Measurements from ENCODE around the gene WNK1. TPM values are rescaled to one million over a fixed set of nuclear protein-coding genes. Genes with fewer than 3 reads are reported as not detected.

The WNK1 gene
- total and polyA plus RNA-seq, 2 experiments from 2014 or later: 41.5 to 47.2 TPM

DNA sequence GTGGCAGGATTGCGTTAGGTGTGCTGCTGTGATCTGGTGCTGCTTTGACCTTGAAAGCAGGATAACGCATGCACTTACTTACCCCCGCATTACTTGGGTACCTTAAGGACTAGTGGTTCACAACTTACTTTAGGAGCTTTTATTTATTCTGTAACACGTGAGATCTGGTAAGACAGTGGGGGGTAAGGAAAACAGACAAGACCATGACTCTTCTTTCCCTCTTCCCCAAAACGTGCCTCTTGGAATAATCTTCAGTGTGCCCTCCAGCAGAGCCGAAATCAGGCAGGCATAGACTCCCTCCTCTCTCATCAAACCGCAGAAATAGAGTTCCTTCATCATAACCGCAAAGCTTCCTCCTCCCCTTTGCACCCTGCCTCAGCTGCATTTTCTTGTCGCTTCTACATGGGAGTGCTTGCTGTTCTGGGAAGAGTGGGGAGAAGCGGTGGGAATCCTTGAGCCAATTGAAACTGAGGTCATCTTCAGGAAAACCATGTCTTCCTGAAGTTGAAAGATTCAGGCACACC lies 153.7 kb downstream of the WNK1 start:
- 86 to 88% methylated on average over 10 of the region's 10 CpGs for WGBS, 2 experiments (ENCODE audit: low coverage in 1 of 2, low lambda C conversion rate in 2 of 2, missing lambda C conversion rate in 2 of 2)
- H3K4me2 ChIP-seq (ENCODE audit: unreplicated experiment): no peak overlapping the region
- H3K4me1 ChIP-seq (ENCODE audit: insufficient read depth): no peaks in the 10 kb centered on the region
- H3F3A ChIP-seq (ENCODE audit: insufficient read depth): peaks cover 23% of the 10 kb centered on the region
- H3K9me3 ChIP-seq (ENCODE audit: low read depth): no peaks in the 10 kb centered on the region
- DNase-seq: no peak
- H3K9me2 ChIP-seq (ENCODE audit: insufficient read depth): no peaks in the 10 kb centered on the region
- no peak overlapping the region for H3K4me3 ChIP-seq
- H3K36me3 ChIP-seq (ENCODE audit: low read depth): peaks cover 75% of the 10 kb centered on the region
- no peak for TF ChIP-seq EZH2 (IDR thresholded peaks at IDR 0.05; ENCODE audit: insufficient read depth, poor library complexity, severe bottlenecking)
- no peak for TF ChIP-seq EZH2phosphoT487 (IDR thresholded peaks at IDR 0.05; ENCODE audit: insufficient read depth, low read depth)
- H3K79me2 ChIP-seq (ENCODE audit: insufficient read depth): peaks cover 53% of the 10 kb centered on the region
- H3K27ac ChIP-seq: no peak overlapping the region
- H4K20me1 ChIP-seq (ENCODE audit: insufficient read depth): no peaks in the 10 kb centered on the region
- H3K27me3 ChIP-seq (replicated peaks; ENCODE audit: insufficient read depth): no peaks in the 10 kb centered on the region
- H3K9ac ChIP-seq: no peak overlapping the region
- H2AFZ ChIP-seq: no peak overlapping the region
- in situ Hi-C loops (cut with MboI): no loop called here

DNA sequence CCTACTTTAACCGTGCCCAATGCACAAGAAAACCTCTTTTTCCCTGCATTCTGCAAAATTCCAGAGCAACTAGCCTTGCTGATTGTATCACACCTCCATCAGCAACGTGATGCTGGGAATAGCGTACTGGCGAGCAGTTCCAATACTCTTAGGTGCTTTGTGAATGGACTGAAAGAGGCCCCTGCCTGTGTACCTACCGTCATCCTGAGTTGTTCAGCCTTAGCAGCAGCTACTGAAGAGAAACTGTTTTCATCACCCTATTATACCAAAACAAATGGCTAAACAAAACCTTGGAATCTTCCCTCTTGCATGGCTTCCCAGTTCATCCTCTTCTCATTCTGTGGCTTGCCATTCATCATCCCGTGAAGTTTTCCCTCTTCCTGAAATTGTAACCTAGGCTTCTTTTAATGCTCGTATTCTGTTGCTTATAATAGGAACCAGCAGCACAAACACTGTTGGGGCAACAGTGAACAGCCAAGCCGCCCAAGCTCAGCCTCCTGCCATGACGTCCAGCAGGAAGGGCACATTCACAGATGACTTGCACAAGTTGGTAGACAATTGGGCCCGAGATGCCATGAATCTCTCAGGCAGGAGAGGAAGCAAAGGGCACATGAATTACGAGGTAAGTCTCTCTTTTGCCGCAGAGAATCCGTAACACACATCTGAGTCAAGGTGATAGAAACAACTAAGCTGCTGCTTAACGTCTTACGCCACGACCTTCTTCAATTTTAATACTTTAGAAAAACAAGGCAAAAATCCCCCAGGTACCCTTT lies 155.2 kb downstream of the WNK1 start:
- no peak overlapping the region for H3K27ac ChIP-seq
- in situ Hi-C loops (cut with MboI): no loop called here
- H3K79me2 ChIP-seq (ENCODE audit: insufficient read depth): peaks cover 54% of the 10 kb centered on the region
- H3K9me3 ChIP-seq (ENCODE audit: low read depth): no peaks in the 10 kb centered on the region
- peaks cover 27% of the 10 kb centered on the region for H3F3A ChIP-seq (ENCODE audit: insufficient read depth)
- H3K9ac ChIP-seq: no peak overlapping the region
- no peaks in the 10 kb centered on the region for H3K9me2 ChIP-seq (ENCODE audit: insufficient read depth)
- H3K27me3 ChIP-seq (replicated peaks; ENCODE audit: insufficient read depth): no peaks in the 10 kb centered on the region
- H3K4me2 ChIP-seq (ENCODE audit: unreplicated experiment): no peak overlapping the region
- no peaks in the 10 kb centered on the region for H3K4me1 ChIP-seq (ENCODE audit: insufficient read depth)
- H4K20me1 ChIP-seq (ENCODE audit: insufficient read depth): no peaks in the 10 kb centered on the region
- no peak for DNase-seq
- TF ChIP-seq EZH2 (IDR thresholded peaks at IDR 0.05; ENCODE audit: insufficient read depth, poor library complexity, severe bottlenecking) (no peak), EZH2phosphoT487 (IDR thresholded peaks at IDR 0.05; ENCODE audit: insufficient read depth, low read depth) (no peak)
- H3K36me3 ChIP-seq (ENCODE audit: low read depth): peaks cover 74% of the 10 kb centered on the region
- no peak overlapping the region for H3K4me3 ChIP-seq
- WGBS, 2 experiments (ENCODE audit: low coverage in 1 of 2, low lambda C conversion rate in 2 of 2, missing lambda C conversion rate in 2 of 2): 64 to 68% methylated on average over 16 of the region's 16 CpGs
- no peak overlapping the region for H2AFZ ChIP-seq

DNA sequence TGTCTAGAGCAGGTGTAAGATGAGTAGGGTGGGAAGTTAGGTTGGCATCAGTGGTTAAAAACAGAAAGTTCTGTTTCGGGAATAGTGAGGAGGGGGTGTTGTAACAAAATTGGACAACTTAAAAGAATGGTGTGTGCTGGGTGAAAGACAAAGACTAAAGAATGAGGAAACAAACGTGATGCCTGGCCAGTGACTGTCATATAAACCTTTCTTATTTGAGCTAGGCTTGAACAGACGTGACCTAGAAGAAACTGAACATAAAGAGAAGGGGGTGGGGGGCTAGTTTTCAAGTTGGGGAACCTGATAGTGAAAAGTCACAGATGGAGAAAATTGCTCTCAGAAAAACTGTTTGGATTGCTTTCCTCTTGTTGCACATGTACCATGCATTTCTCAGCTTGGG lies 157.5 kb downstream of the WNK1 start:
- H3K4me1 ChIP-seq (ENCODE audit: insufficient read depth): peaks cover 14% of the 10 kb centered on the region
- H3K4me3 ChIP-seq: no peak overlapping the region
- H3K9me2 ChIP-seq (ENCODE audit: insufficient read depth): no peaks in the 10 kb centered on the region
- no peak for TF ChIP-seq EZH2phosphoT487 (IDR thresholded peaks at IDR 0.05; ENCODE audit: insufficient read depth, low read depth)
- no peak for TF ChIP-seq EZH2 (IDR thresholded peaks at IDR 0.05; ENCODE audit: insufficient read depth, poor library complexity, severe bottlenecking)
- WGBS, 2 experiments (ENCODE audit: low coverage in 1 of 2, low lambda C conversion rate in 2 of 2, missing lambda C conversion rate in 2 of 2): 63 to 65% methylated on average over 3 of the region's 3 CpGs
- H2AFZ ChIP-seq: no peak overlapping the region
- H3K4me2 ChIP-seq (ENCODE audit: unreplicated experiment): no peak overlapping the region
- in situ Hi-C loops (cut with MboI): no loop called here
- H3K9ac ChIP-seq: no peak overlapping the region
- peaks cover 31% of the 10 kb centered on the region for H3K79me2 ChIP-seq (ENCODE audit: insufficient read depth)
- H4K20me1 ChIP-seq (ENCODE audit: insufficient read depth): no peaks in the 10 kb centered on the region
- no peaks in the 10 kb centered on the region for H3K9me3 ChIP-seq (ENCODE audit: low read depth)
- no peak for DNase-seq
- no peaks in the 10 kb centered on the region for H3K27me3 ChIP-seq (replicated peaks; ENCODE audit: insufficient read depth)
- no peak overlapping the region for H3K27ac ChIP-seq
- peaks cover 70% of the 10 kb centered on the region for H3K36me3 ChIP-seq (ENCODE audit: low read depth)
- H3F3A ChIP-seq (ENCODE audit: insufficient read depth): peaks cover 47% of the 10 kb centered on the region

DNA sequence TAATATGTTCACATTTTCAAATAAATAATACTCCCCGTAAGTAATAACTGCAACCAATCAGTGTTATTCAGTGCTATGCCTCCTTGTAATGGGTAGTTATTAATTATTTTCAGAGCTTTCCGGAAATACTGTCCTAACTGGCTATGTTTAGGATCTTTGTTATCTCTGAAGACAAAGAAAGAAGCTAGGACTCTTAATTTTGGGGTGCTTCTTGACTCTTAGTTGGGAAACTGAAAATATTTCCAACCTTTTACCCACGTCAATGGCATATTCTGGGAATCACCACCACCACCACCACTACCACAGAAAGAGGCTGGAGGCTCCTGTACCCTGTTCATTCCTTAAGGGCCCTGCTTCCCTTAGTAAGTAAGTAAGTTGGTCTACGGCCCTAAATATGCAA lies 158.0 kb downstream of the WNK1 start:
- H3K9me3 ChIP-seq (ENCODE audit: low read depth): no peaks in the 10 kb centered on the region
- TF ChIP-seq EZH2phosphoT487 (IDR thresholded peaks at IDR 0.05; ENCODE audit: insufficient read depth, low read depth) (no peak), EZH2 (IDR thresholded peaks at IDR 0.05; ENCODE audit: insufficient read depth, poor library complexity, severe bottlenecking) (no peak)
- no peaks in the 10 kb centered on the region for H4K20me1 ChIP-seq (ENCODE audit: insufficient read depth)
- in situ Hi-C loops (cut with MboI): no loop called here
- H3K79me2 ChIP-seq (ENCODE audit: insufficient read depth): peaks cover 25% of the 10 kb centered on the region
- peaks cover 73% of the 10 kb centered on the region for H3K36me3 ChIP-seq (ENCODE audit: low read depth)
- WGBS, 2 experiments (ENCODE audit: low coverage in 1 of 2, low lambda C conversion rate in 2 of 2, missing lambda C conversion rate in 2 of 2): 66 to 76% methylated on average over 4 of the region's 4 CpGs
- H3K4me3 ChIP-seq: no peak overlapping the region
- no peak overlapping the region for H3K4me2 ChIP-seq (ENCODE audit: unreplicated experiment)
- no peaks in the 10 kb centered on the region for H3K27me3 ChIP-seq (replicated peaks; ENCODE audit: insufficient read depth)
- H3F3A ChIP-seq (ENCODE audit: insufficient read depth): peaks cover 51% of the 10 kb centered on the region
- H2AFZ ChIP-seq: no peak overlapping the region
- no peak overlapping the region for H3K27ac ChIP-seq
- no peaks in the 10 kb centered on the region for H3K9me2 ChIP-seq (ENCODE audit: insufficient read depth)
- no peak overlapping the region for H3K9ac ChIP-seq
- DNase-seq: no peak
- peaks cover 14% of the 10 kb centered on the region for H3K4me1 ChIP-seq (ENCODE audit: insufficient read depth)
